Activated gamma-delta T cell treated with anti-CD3 and anti-CD28 coated beads, Interleukin-2, amount 50 U/mL, for 16 hours (primary cell): ENCODE measurements around the gene KRTAP5-10.
"Not testable (repeated sequence)": the region's sequence is repeated elsewhere in the genome, so short reads cannot be mapped to it uniquely, and the experiment has no call there.

Source experiments
- DNase-seq: peaks from one replicate; pipeline ENCODE4 v3.0.0-alpha.2; 2020; ENCODE audit warnings: low read depth

The KRTAP5-10 gene

GRCh38 chr11:71572811-71573210 lies 7.4 kb downstream of the KRTAP5-10 start:
- no peak for DNase-seq

GRCh38 chr11:71574418-71574817 lies 9.1 kb downstream of the KRTAP5-10 start:
- no peak for DNase-seq

- no peak for DNase-seq
These were observed 10.5 kb downstream of the KRTAP5-10 start for GRCh38 chr11:71575723-71576424.

GRCh38 chr11:71576688-71577465 lies 11.5 kb downstream of the KRTAP5-10 start:
- not testable (repeated sequence) for DNase-seq

- DNase-seq = no peak
These were observed 12.2 kb downstream of the KRTAP5-10 start for GRCh38 chr11:71577469-71578004.

- not testable (repeated sequence) for DNase-seq
These were observed 14.2 kb downstream of the KRTAP5-10 start for GRCh38 chr11:71579513-71579912.

GRCh38 chr11:71580057-71581003 lies 15.0 kb downstream of the KRTAP5-10 start:
- DNase-seq = no peak

GRCh38 chr11:71581826-71582225 lies 16.5 kb downstream of the KRTAP5-10 start:
- DNase-seq = no peak

GRCh38 chr11:71582309-71582895 lies 17.0 kb downstream of the KRTAP5-10 start, which contains the start of gene KRTAP5-11:
TSS of gene KRTAP5-11 (minus strand) at chr11:71582875. CDS start at chr11:71582837, 38 bp downstream.
- no peak for DNase-seq

GRCh38 chr11:71582969-71583368 lies 17.6 kb downstream of the KRTAP5-10 start:
- DNase-seq = not testable (repeated sequence)

- DNase-seq = not testable (repeated sequence)
These were observed 20.3 kb downstream of the KRTAP5-10 start for GRCh38 chr11:71585673-71586072.

- not testable (repeated sequence) for DNase-seq
These were observed 23.0 kb downstream of the KRTAP5-10 start for GRCh38 chr11:71588314-71588713.

- DNase-seq = not testable (repeated sequence)
These were observed 23.6 kb downstream of the KRTAP5-10 start for GRCh38 chr11:71588822-71589545.

- DNase-seq = not testable (repeated sequence)
These were observed 24.2 kb downstream of the KRTAP5-10 start for GRCh38 chr11:71589546-71589920.

- not testable (repeated sequence) for DNase-seq
These were observed 37.9 kb downstream of the KRTAP5-10 start for GRCh38 chr11:71603221-71603620.

GRCh38 chr11:71604798-71605488 lies 39.6 kb downstream of the KRTAP5-10 start:
- not testable (repeated sequence) for DNase-seq

- not testable (repeated sequence) for DNase-seq
These were observed 41.6 kb downstream of the KRTAP5-10 start for GRCh38 chr11:71606853-71607519.

GRCh38 chr11:71607520-71608216 lies 42.3 kb downstream of the KRTAP5-10 start:
- DNase-seq = not testable (repeated sequence)

- DNase-seq = not testable (repeated sequence)
These were observed 42.9 kb downstream of the KRTAP5-10 start for GRCh38 chr11:71608272-71608671.
